Measurements from ENCODE around the gene MMP23B. TPM values are rescaled to one million over a fixed set of nuclear protein-coding genes. Genes with fewer than 3 reads are reported as not detected.
"Not testable (repeated sequence)": the region's sequence is repeated elsewhere in the genome, so short reads cannot be mapped to it uniquely, and the experiment has no call there.

Gene MMP23B
- total RNA-seq, 4 donors from 2014 or later, result 0.62 TPM; not detected in 3

GRCh38 chr1:1671365-1672119 lies 39.6 kb downstream of the MMP23B start:
- H3K9me3 ChIP-seq, result no peaks in the 10 kb centered on the region
- in situ Hi-C loops (cut with MboI; ENCODE audit: low sequenced_read_pairs in 4 of 4), result no loop called here
- H3K4me3 ChIP-seq, result no peak overlapping the region
- intact Hi-C loops (cut with DNase I; ENCODE audit: low total_unique reads), result no loop called here
- TF ChIP-seq CTCF (IDR thresholded peaks at IDR 0.05 in 4 of 5, conservative IDR thresholded peaks at IDR 0.05 in 1 of 5), result no peak
- no peak for TF ChIP-seq POLR2A (IDR thresholded peaks at IDR 0.05)
- no peaks in the 10 kb centered on the region for H3K4me1 ChIP-seq
- H3K36me3 ChIP-seq, result peaks cover 0 to 63% of the 10 kb centered on the region in 2 donors
- no peaks in the 10 kb centered on the region for H3K27me3 ChIP-seq
- ATAC-seq, result no peak
- no peak overlapping the region for H3K27ac ChIP-seq
- DNase-seq, result no peak

- intact Hi-C loops (cut with DNase I; ENCODE audit: low total_unique reads) (no loop called here), in situ Hi-C loops (cut with MboI; ENCODE audit: low sequenced_read_pairs in 4 of 4) (no loop called here)
- H3K4me1 ChIP-seq, result no peaks in the 10 kb centered on the region
- H3K9me3 ChIP-seq, result no peaks in the 10 kb centered on the region
- no peak overlapping the region for H3K4me3 ChIP-seq
- H3K27ac ChIP-seq, result no peak overlapping the region
- no peak for TF ChIP-seq CTCF (IDR thresholded peaks at IDR 0.05 in 4 of 5, conservative IDR thresholded peaks at IDR 0.05 in 1 of 5)
- no peak for TF ChIP-seq POLR2A (IDR thresholded peaks at IDR 0.05)
- no peak for DNase-seq
- peaks cover 0 to 59% of the 10 kb centered on the region in 2 donors for H3K36me3 ChIP-seq
- ATAC-seq, result no peak
- no peaks in the 10 kb centered on the region for H3K27me3 ChIP-seq
Measured at GRCh38 chr1:1672181-1672965, 40.4 kb downstream of the MMP23B start.

GRCh38 chr1:1674806-1675205 lies 42.8 kb downstream of the MMP23B start:
- H3K9me3 ChIP-seq; ATAC-seq; H3K4me1 ChIP-seq; intact Hi-C loops (cut with DNase I; ENCODE audit: low total_unique reads); H3K4me3 ChIP-seq; H3K27ac ChIP-seq; in situ Hi-C loops (cut with MboI; ENCODE audit: low sequenced_read_pairs in 4 of 4); H3K27me3 ChIP-seq; DNase-seq: not testable (repeated sequence)
- H3K36me3 ChIP-seq, result peaks cover 0 to 38% of the 10 kb centered on the region in 2 donors

GRCh38 chr1:1675218-1675617 lies 43.2 kb downstream of the MMP23B start:
- H3K27ac ChIP-seq; H3K4me3 ChIP-seq; H3K4me1 ChIP-seq; H3K9me3 ChIP-seq; DNase-seq; in situ Hi-C loops (cut with MboI; ENCODE audit: low sequenced_read_pairs in 4 of 4); H3K27me3 ChIP-seq; ATAC-seq; intact Hi-C loops (cut with DNase I; ENCODE audit: low total_unique reads): not testable (repeated sequence)
- peaks cover 0 to 33% of the 10 kb centered on the region in 2 donors for H3K36me3 ChIP-seq

GRCh38 chr1:1676087-1676486 lies 44.1 kb downstream of the MMP23B start:
- H3K36me3 ChIP-seq, result peaks cover 0 to 29% of the 10 kb centered on the region in 2 donors
- DNase-seq; H3K4me3 ChIP-seq; intact Hi-C loops (cut with DNase I; ENCODE audit: low total_unique reads); H3K27ac ChIP-seq; in situ Hi-C loops (cut with MboI; ENCODE audit: low sequenced_read_pairs in 4 of 4); H3K9me3 ChIP-seq; ATAC-seq; H3K4me1 ChIP-seq; H3K27me3 ChIP-seq: not testable (repeated sequence)

All from gastrocnemius medialis (tissue), 4 donors.